Right lobe of liver (tissue), 4 donors: ENCODE results near the gene HAP1.

Experiments
- POLR2A ChIP-seq: fragments of 450-650 bp; IDR thresholded peaks from one replicate; pipeline ENCODE4 v1.6.1; 2017; ENCODE audit warnings: antibody characterized with exemption, mild to moderate bottlenecking
- TF ChIP-seq, protein P1 (sequence below), 4 donors: fragments of 200-600 bp in 3 of 4; fragments of 450-650 bp in 1 of 4; IDR thresholded peaks; one replicate each; pipeline versions ENCODE4 v1.5.1 to v1.8.0; 2016 to 2022; ENCODE audit warnings: antibody characterized with exemption in 4 of 4, mild to moderate bottlenecking in 2 of 4
- donor health status: DM: no; HTN: no; CAD: no.
- donor health status: DM: no; HTN: no; CAD: no.
- donor health status: DM: no; HTN: yes; CAD: no.

DNA sequence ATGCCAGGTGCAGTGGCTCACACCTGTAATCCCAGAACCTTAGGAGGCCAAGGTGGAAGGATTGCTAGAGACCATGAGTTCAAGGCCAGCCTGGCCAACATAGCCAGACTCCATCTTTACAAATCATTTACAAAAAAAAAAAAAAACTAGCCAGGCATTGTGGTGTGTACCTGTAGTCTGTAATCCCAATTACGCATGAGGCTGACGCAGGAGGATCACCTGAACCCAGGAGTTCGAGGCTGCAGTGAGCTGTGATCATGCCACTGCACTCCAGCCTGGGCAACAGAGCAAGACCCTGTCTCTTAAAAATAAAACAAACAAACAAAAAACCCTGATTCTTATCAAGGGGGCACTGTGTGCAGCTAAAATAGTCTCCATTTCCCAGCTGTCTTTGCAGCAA lies 16.8 kb upstream of the HAP1 start:
- TF ChIP-seq, protein P1, sequence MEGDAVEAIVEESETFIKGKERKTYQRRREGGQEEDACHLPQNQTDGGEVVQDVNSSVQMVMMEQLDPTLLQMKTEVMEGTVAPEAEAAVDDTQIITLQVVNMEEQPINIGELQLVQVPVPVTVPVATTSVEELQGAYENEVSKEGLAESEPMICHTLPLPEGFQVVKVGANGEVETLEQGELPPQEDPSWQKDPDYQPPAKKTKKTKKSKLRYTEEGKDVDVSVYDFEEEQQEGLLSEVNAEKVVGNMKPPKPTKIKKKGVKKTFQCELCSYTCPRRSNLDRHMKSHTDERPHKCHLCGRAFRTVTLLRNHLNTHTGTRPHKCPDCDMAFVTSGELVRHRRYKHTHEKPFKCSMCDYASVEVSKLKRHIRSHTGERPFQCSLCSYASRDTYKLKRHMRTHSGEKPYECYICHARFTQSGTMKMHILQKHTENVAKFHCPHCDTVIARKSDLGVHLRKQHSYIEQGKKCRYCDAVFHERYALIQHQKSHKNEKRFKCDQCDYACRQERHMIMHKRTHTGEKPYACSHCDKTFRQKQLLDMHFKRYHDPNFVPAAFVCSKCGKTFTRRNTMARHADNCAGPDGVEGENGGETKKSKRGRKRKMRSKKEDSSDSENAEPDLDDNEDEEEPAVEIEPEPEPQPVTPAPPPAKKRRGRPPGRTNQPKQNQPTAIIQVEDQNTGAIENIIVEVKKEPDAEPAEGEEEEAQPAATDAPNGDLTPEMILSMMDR (IDR thresholded peaks at IDR 0.05) = no peak
- TF ChIP-seq POLR2A = no peak
